Hepatocyte (in vitro differentiated cells): ENCODE measurements around the gene FABP3. TPM values are rescaled to one million over a fixed set of nuclear protein-coding genes. Genes with fewer than 3 reads are reported as not detected.

Experiments
- DNase-seq: peaks from one replicate; pipeline ENCODE4 v3.0.0-alpha.2; 2016; ENCODE audit warnings: low spot score
- H2AFZ ChIP-seq: fragments of 200-600 bp; sonication (generic); 2 replicates; pipeline ENCODE4 v1.6.0; 2016; ENCODE audit warnings: antibody characterized with exemption, mild to moderate bottlenecking
- H3K27ac ChIP-seq: fragments of 200-600 bp; sonication (generic); 2 replicates; pipeline ENCODE4 v1.5.1; 2016; ENCODE audit warnings: mild to moderate bottlenecking
- H3K27me3 ChIP-seq: fragments of 200-600 bp; sonication (generic); 2 replicates; pipeline ENCODE4 v1.6.1; 2016
- H3K36me3 ChIP-seq: fragments of 200-600 bp; sonication (generic); replicated peaks from 2 replicates; pipeline ENCODE4 v1.5.1; 2016; ENCODE audit warnings: low read depth; ENCODE audit not compliant: insufficient read depth
- H3K4me1 ChIP-seq: fragments of 200-600 bp; sonication (generic); 2 replicates; pipeline ENCODE4 v1.5.1; 2016; ENCODE audit warnings: mild to moderate bottlenecking, moderate library complexity; ENCODE audit not compliant: insufficient read depth
- H3K4me2 ChIP-seq: fragments of 200-600 bp; sonication (generic); 2 replicates; pipeline ENCODE4 v1.6.0; 2016
- H3K4me3 ChIP-seq: fragments of 200-600 bp; sonication (generic); 2 replicates; pipeline ENCODE4 v1.5.1; 2016; ENCODE audit warnings: mild to moderate bottlenecking
- H3K79me2 ChIP-seq: fragments of 200-600 bp; sonication (generic); 2 replicates; pipeline ENCODE4 v1.6.0; 2017; ENCODE audit warnings: mild to moderate bottlenecking
- H3K9me2 ChIP-seq: fragments of 200-600 bp; sonication (generic); replicated peaks from 2 replicates; pipeline ENCODE4 v1.6.0; 2017; ENCODE audit warnings: mild to moderate bottlenecking; ENCODE audit not compliant: insufficient read depth
- H3K9me3 ChIP-seq: fragments of 200-600 bp; sonication (generic); 2 replicates; pipeline ENCODE4 v1.5.1; 2016; ENCODE audit warnings: low read depth, mild to moderate bottlenecking
- H4K20me1 ChIP-seq: fragments of 200-600 bp; sonication (generic); 2 replicates; pipeline ENCODE4 v1.6.0; 2016; ENCODE audit warnings: mild to moderate bottlenecking; ENCODE audit not compliant: insufficient read depth, poor library complexity, severe bottlenecking
- EZH2 ChIP-seq: fragments of 200-600 bp; sonication (generic); IDR thresholded peaks from 2 replicates; pipeline ENCODE4 v1.6.1; 2016; ENCODE audit warnings: antibody characterized with exemption, mild to moderate bottlenecking, borderline replicate concordance
- EZH2phosphoT487 ChIP-seq: fragments of 200-600 bp; sonication (generic); IDR thresholded peaks from one replicate; pipeline ENCODE4 v1.6.1; 2018; ENCODE audit warnings: antibody characterized with exemption, mild to moderate bottlenecking, low read depth, moderate library complexity; ENCODE audit not compliant: unreplicated experiment, severe bottlenecking
- WGBS: methylation state at CpG from one replicate; pipeline ENCODE4 v1.1.6; 2016; ENCODE audit warnings: low lambda C conversion rate; ENCODE audit errors: missing lambda C conversion rate; 5-methylcytosine and 5-hydroxymethylcytosine counted together
- polyA plus RNA-seq: library from polyadenylated mRNA; unstranded; fragments of >200 nt; fragmentation: Nextera tagmentation; extraction: Ambion mirVana; gene quantifications from 2 replicates; pipeline ENCODE4 v1.2.1, GENCODE V29; 2016
- total RNA-seq: library from RNA; depleted of rRNA; stranded (reverse); fragments of >200 nt; gene quantifications from 2 replicates; pipeline ENCODE4 v1.2.3, GENCODE V29; 2014
- TF ChIP-seq, protein P1 (sequence below): fragments of 200-600 bp; sonication (generic); IDR thresholded peaks from 2 replicates; pipeline ENCODE4 v1.5.1; 2016; ENCODE audit warnings: antibody characterized with exemption, mild to moderate bottlenecking; ENCODE audit not compliant: poor library complexity

Gene FABP3
- total and polyA plus RNA-seq, 2 experiments from 2014 or later, result 39.1 to 50.1 TPM

GRCh38 chr1:31327381-31327780 lies 45.5 kb downstream of the FABP3 start:
- no peaks in the 10 kb centered on the region for H3K9me3 ChIP-seq
- H3K4me2 ChIP-seq, result no peak overlapping the region
- TF ChIP-seq EZH2phosphoT487 (no peak), EZH2 (no peak)
- TF ChIP-seq, protein P1, sequence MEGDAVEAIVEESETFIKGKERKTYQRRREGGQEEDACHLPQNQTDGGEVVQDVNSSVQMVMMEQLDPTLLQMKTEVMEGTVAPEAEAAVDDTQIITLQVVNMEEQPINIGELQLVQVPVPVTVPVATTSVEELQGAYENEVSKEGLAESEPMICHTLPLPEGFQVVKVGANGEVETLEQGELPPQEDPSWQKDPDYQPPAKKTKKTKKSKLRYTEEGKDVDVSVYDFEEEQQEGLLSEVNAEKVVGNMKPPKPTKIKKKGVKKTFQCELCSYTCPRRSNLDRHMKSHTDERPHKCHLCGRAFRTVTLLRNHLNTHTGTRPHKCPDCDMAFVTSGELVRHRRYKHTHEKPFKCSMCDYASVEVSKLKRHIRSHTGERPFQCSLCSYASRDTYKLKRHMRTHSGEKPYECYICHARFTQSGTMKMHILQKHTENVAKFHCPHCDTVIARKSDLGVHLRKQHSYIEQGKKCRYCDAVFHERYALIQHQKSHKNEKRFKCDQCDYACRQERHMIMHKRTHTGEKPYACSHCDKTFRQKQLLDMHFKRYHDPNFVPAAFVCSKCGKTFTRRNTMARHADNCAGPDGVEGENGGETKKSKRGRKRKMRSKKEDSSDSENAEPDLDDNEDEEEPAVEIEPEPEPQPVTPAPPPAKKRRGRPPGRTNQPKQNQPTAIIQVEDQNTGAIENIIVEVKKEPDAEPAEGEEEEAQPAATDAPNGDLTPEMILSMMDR, result no peak

DNA sequence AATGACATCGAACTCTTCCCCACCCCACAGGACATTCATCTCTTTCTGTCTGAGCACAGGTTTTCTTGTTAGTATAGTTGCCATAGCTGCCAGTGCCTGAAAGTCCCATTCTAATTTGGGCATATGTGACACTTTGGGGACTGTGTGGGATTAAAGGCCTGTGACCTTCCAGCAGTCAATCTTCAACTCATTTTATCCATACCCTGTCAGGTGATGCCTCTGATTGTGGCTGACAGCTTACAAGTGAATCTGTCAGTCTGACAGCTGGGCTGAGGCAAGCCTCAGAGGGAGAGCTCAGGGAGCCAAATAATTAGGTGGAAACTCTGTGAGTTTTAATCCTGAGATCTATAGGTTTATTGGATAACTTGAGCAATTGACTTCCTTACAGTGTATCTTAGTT lies 46.4 kb downstream of the FABP3 start:
- Histone ChIP-seq H3K9me3 (no peaks in the 10 kb centered on the region), H3K4me1 (no peaks in the 10 kb centered on the region), H3K9me2 (no peaks in the 10 kb centered on the region), H3K79me2 (no peaks in the 10 kb centered on the region), H3K36me3 (no peaks in the 10 kb centered on the region), H3K27ac (no peak overlapping the region), H3K4me2 (no peak overlapping the region), H3K27me3 (no peaks in the 10 kb centered on the region), H3K4me3 (no peak overlapping the region), H2AFZ (no peak overlapping the region), H4K20me1 (no peaks in the 10 kb centered on the region)
- no peak for DNase-seq
- TF ChIP-seq, protein P1, result no peak
- TF ChIP-seq EZH2 (no peak), EZH2phosphoT487 (no peak)
- 96% methylated on average over 1 of the region's 1 CpG for WGBS

More at GRCh38 chr1:31327381-31327780, 45.5 kb downstream of the FABP3 start:
- Histone ChIP-seq H3K79me2 (no peaks in the 10 kb centered on the region), H3K4me3 (no peak overlapping the region), H4K20me1 (no peaks in the 10 kb centered on the region), H3K27ac (no peak overlapping the region), H3K4me1 (no peaks in the 10 kb centered on the region), H2AFZ (no peak overlapping the region), H3K27me3 (no peaks in the 10 kb centered on the region), H3K9me2 (no peaks in the 10 kb centered on the region), H3K36me3 (no peaks in the 10 kb centered on the region)
- DNase-seq, result no peak
- 83% methylated on average over 3 of the region's 3 CpGs for WGBS

DNA sequence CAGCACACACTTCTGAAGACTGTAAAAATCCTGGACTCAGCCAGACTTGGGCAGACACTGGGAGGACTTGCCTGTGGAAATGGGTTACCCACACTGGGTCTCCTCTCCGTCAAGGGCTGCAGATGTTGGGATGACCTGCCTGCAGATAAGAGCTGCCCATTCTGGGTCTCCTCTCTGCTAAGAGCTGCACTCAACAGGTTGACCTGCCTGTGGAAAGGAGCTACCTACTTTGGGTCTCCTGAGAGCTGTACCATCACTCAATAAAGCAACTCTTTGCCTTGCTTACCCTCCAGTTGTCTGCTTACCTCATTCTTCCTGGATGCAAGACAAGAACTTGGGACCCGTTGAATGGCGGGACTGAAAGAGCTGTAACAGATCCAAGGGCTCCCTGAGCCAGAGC lies 47.9 kb downstream of the FABP3 start:
- no peaks in the 10 kb centered on the region for H3K4me1 ChIP-seq
- TF ChIP-seq EZH2phosphoT487 (no peak), EZH2 (no peak)
- TF ChIP-seq, protein P1, result no peak
- H3K9me2 ChIP-seq, result no peaks in the 10 kb centered on the region
- H3K27ac ChIP-seq, result no peak overlapping the region
- no peaks in the 10 kb centered on the region for H4K20me1 ChIP-seq
- no peaks in the 10 kb centered on the region for H3K9me3 ChIP-seq
- H2AFZ ChIP-seq, result no peak overlapping the region
- WGBS, result 98% methylated on average over 3 of the region's 3 CpGs
- H3K36me3 ChIP-seq, result no peaks in the 10 kb centered on the region
- no peaks in the 10 kb centered on the region for H3K27me3 ChIP-seq
- no peak overlapping the region for H3K4me3 ChIP-seq
- DNase-seq, result no peak
- H3K79me2 ChIP-seq, result no peaks in the 10 kb centered on the region
- no peak overlapping the region for H3K4me2 ChIP-seq

DNA sequence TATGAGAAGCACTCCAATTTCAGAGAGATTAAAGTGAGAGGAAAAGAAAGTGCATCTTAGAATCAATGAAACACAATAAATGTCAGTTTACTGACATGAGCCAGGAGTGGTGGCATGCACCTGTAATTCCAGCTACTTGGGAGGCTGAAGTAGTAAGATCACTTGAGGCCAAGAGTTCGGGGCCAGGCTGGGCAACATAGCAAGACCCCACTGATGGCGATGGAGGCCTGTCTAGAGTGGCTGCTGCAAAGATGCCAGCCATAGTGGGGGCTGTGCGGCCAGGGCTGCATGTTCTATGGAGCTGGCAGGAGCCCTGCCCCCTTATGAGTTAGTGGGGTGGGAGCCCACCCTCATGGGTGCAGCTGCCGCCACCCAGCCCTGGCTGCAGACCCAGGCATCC lies 48.8 kb downstream of the FABP3 start:
- no peak for TF ChIP-seq EZH2phosphoT487
- TF ChIP-seq, protein P1, result no peak
- TF ChIP-seq EZH2, result no peak
- H3K79me2 ChIP-seq, result no peaks in the 10 kb centered on the region
- whole genome bisulfite sequencing, result 100% methylated on average over 4 of the region's 4 CpGs
- no peak overlapping the region for H2AFZ ChIP-seq
- H3K36me3 ChIP-seq, result no peaks in the 10 kb centered on the region
- no peaks in the 10 kb centered on the region for H3K9me2 ChIP-seq
- no peaks in the 10 kb centered on the region for H3K4me1 ChIP-seq
- H3K4me2 ChIP-seq, result no peak overlapping the region
- no peak for DNase-seq
- no peak overlapping the region for H3K27ac ChIP-seq
- H4K20me1 ChIP-seq, result no peaks in the 10 kb centered on the region
- H3K9me3 ChIP-seq, result no peaks in the 10 kb centered on the region
- H3K27me3 ChIP-seq, result no peaks in the 10 kb centered on the region
- no peak overlapping the region for H3K4me3 ChIP-seq
